HG02981 (cell line): ENCODE results near the gene TMEM132C.
A peak's percentile ranks its signal among the peaks of the same experiment; 100 is the strongest.
"Not testable (repeated sequence)": the region's sequence is repeated elsewhere in the genome, so short reads cannot be mapped to it uniquely, and the experiment has no call there.

Experiments
- ATAC-seq: cut with Tn5 transposase; IDR thresholded peaks from one replicate; pipeline ENCODE4 v1.9.1; 2021; ENCODE audit warnings: mild to moderate bottlenecking, moderate library complexity; ENCODE audit not compliant: unreplicated experiment

The TMEM132C gene

DNA sequence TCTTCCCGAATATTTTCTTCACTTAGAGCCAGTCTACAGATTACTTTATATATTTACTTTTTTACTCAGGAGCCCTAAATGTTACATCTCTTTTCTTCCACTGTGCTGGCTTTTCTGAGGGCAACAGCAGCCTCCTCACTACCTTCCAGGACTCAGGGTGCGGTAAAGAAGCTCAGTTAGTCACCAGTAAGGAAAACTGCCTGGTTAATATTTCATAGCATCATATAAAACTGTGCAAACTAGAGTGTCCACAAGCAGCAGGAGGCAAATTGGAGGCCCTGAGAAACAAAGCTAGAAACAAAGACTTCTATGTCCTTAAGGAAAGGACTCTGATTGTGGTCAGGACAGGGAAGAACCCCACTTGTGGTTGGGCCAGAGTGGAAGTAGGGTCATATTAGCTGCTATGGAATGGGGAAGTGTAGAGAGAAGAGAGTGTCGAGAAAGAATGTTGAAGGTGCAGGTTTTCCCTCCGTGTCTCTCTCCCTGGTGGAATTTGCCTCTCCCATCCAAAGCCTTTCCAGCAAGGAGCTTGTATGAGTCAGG lies 336.7 kb downstream of the TMEM132C start:
- ATAC-seq = no peak

DNA sequence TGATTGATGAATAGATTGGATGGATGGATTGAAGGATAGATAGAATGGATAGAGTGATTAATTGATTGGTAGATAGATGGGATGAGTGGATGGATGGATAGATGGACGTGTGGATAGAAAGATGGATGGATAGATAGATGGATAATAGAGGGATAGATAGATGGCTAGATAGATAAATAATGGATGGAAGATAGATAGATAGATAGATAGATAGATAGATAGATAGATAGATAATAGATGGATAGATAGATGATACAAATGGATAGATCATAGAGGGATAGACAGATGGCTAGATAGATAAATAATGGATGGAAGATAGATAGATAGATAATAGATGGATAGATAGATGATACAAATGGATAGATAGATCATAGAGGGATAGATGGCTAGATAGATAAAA lies 337.2 kb downstream of the TMEM132C start:
- not testable (repeated sequence) for ATAC-seq

DNA sequence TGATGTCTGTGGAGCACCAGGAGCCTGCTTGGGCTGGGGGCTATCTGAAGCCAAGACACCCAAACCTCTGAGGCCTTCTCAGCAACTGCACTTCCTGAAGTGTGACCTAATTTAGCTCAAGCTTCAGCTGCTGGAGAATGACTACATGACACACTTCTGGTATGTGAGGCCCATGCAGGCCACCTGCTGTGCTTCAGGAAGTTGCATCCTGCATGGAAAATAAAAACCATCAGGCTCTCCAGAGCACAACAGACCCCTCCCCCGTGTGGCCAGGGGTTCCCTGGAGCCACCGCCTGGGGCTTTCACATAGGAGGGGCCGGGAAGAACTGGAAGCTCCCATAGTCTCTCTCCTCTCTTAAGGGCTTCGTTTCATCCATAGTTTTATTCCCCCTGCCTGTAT lies 339.1 kb downstream of the TMEM132C start:
- no peak for ATAC-seq

DNA sequence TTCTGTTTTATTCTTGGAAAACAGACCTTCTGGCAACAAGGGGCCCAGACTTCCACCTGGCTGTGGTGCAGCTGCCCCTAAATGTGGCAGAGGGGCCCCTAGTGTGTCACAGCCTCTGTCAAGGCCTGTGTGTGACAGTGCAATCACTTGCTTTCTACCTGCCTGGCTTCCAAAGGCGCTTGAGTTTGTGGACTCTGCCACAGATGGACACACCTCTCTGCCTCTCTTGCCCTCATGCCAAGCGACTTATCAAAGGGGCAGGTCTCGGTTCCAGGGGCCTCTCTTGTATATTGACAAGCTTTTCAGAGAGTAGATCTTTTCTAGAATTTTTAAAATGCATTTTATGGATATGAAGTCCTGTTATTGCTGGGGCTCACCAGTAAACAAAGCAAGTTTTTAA lies 339.6 kb downstream of the TMEM132C start:
- ATAC-seq = no peak

DNA sequence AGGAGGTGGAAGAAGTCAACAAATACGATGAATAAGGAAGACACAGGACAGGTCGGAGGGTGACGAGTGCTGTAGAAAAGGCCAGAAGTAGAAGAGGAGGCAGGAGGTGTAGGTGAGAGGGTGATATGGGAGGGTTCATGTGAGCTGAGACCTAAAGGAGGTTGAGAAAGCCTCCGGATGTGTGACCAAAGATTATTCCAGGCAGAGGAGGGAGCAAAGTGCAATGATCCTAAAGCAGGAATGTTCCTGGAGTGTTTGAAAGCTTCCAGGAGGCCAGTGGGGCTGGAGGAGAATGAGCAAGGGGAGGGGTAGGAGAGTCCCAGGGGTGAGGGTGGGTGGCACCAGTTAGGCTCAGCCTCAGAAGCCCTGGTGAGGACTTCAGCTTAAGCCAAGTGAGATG lies 340.0 kb downstream of the TMEM132C start:
- ATAC-seq = no peak

DNA sequence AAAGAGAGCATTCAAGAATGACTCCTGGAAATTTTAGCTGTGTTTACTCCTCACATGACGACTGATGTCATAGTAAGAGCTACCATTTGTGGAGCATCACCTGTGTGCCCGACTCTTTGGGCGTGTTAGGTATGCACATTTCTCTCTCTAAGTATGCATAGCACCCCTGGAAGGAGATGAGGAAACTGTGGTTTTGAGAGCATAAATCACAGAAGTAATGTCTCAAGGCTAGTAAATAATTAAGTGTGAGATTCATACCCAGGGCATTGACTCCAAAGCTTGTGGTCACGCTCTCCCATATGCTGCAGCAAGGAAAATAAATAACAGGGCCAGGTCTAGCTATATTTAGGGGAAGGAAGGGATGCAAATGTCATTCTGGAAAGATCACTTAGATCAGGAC lies 340.7 kb downstream of the TMEM132C start:
- no peak for ATAC-seq

DNA sequence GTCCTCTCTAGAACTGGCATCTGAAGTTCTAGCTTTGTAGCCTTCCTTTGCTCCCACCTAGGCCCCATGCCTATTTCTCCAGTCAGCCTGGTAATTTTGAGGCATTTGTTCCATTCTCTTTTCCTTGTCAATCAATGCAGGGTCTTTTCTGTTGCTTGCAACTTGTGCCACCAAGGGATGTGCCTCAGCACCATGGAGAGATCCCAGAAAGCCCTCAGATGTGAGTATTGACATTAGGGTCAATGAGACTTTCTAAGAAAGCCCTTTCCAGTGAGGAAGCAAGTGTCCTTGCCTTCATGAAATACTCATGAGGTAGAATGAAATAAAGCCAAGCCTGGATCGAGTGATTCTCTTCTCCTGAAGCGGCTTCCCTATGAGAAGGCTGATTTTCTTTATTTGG lies 342.9 kb downstream of the TMEM132C start:
- ATAC-seq = no peak

DNA sequence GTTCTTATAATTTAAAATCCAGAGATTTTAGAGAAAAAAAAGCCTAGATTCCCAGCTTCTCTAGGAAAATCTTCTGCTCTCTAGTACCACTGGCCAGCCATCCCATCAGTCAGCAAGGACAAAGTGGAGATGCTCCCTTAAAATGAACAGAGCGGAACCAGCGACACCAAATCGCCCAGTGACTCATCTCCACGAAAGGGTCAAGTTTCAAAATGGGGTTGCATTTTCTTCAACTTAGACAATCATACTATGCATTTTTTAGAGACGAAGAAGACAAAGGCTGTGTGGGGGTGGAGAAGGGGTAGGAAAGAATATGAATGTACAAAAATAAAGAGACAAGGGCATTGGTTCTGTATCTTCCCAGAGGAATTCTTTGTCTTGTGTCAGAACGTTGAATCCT lies 344.8 kb downstream of the TMEM132C start:
- ATAC-seq = no peak

DNA sequence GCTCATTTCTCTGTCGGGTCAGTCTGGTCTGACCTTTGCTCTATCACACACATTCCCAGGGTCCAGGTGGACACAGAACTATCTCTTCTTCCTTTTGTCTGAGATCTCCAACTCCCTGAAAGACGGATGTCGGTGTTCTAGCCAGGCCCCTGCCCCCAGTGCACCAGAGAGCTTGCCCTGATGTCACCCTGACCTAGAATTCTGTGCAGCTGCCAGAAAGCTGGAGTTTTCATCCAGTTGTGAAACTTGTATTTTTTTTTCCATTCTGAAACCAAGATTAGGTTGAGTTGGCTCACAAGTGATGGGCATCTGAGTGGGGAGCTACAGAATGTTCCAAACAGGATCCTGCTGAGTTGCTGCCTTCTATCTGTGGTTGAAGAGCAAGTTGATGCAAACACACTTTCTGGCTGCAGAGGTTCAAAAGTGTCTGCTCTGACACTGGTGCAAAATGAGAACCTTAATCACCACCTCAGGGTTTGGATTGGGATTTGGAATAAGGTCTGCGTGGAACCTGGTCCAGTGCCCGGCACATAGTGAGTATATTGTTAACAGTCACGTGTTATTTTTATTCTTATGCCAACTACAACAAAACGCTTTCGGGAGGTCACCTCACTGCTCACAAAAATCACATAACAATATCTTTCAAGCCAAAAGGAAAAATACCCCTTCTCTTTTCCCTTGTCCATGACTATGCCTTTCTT lies 345.3 kb downstream of the TMEM132C start:
- ATAC-seq = no peak

DNA sequence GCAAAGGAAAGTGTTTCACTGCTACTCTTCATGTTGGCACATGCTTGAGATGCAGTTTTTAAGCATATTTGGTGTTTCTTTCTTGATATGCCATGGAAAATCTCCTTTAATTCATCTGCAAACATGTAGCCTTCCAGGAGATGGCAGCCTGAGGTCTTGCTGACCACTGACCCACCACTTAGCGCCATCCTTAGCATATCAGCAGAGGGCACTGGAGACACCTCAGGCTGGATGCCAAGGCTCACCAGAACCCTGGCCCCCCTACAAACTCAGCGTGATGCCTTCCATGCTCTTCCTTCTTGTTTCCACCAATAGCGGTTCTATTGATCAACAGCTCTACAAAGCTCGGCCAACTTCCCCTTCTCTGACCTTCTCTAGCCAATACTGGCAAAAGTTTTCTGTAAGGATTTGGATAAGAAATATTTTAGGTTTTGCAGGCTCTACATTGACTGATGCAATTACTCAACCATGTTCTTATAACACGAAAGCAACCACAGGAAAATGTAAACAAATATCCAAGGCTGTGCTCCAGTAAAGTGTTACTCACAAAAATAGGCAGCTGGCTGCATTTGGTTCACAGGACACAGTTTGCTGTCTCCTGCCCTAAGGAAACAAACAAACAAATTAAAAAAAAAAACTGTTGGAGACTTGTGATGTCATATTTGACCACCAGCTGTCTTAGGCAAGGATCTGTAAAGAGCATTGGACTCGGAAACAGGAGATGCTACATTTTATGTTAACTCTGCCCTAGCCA lies 347.0 kb downstream of the TMEM132C start:
- ATAC-seq = no peak

DNA sequence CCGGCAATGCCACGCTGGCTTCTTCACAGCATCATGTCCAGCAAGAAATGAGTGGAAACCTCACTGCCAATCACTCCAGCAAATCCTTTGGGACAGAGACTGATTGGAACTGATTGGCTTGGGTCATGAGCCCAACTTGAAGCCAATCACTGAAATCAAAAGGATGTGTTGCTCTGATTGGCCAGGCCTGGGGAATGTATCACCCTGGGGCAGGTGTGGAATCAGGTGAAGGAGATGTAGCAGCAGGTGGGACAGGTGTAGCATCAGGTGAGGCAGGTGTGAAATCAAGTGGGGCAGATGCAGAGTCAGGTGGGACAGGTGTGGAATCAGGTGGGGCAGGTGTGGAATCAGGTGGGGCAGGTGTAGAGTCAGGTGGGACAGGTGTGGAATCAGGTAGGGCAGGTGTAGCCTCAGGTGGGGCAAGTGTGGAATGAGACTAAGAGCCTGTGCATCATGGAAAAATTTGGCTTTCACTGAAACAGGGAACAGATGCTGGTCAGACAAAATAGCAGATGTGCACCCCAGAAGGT lies 350.4 kb downstream of the TMEM132C start:
- ATAC-seq = no peak

DNA sequence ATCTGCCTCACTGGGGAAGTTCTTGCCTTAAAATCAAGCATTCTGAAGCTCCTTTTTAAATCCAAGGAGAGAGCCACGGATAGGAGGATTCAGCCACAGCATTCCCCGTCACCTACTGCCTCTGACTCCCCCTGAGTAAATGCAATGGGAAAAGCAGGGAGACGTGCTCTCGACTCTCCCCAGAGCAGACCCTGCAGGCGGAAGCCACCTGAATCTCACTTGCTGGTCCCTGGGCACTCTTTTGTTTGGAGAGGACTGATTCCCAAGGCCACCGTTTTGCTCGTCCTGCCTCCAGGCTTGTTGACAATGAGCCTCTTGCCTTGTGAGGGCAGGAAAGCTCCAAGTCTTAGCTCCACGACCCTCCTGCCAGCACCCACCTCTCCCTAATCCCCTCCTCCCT lies 352.3 kb downstream of the TMEM132C start:
- ATAC-seq = no peak

DNA sequence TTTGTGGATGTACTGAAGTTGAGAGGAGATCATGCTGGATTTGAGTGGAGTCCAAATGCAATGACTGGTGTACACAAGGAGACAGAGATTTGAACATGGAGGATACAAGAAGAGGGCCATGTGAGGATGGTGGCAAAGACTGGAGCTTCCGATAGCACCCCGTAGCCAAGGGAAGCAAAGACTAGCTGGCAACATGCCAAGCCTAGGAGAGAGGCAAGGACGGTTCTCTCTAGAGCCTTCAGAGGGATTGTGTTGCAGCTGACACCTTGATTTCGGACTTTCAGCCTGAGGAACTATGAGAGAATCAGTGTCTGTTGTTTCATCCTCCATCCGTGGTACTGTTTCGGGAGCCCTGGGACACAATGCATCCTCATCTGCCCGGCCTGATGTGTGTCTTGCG lies 354.3 kb downstream of the TMEM132C start:
- ATAC-seq = no peak

DNA sequence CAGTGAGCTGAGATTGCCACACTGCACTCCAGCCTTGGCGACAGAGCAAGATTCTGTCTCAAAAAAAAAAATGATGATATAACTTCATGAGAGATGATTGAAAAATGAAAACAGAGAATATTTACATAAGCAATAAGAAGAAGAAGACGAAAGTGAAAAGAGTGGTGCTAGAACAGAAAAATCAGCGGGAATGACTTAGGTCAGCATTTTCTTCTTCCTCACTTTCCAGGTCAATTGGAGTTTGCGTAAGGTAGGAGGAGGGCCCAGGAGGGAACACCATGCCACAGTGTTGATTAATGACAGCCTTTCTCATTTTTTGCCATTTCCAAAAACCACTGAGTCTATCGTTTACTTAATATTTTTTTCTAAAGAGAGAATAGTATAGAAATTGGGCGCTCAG lies 356.8 kb downstream of the TMEM132C start:
- ATAC-seq = no peak

DNA sequence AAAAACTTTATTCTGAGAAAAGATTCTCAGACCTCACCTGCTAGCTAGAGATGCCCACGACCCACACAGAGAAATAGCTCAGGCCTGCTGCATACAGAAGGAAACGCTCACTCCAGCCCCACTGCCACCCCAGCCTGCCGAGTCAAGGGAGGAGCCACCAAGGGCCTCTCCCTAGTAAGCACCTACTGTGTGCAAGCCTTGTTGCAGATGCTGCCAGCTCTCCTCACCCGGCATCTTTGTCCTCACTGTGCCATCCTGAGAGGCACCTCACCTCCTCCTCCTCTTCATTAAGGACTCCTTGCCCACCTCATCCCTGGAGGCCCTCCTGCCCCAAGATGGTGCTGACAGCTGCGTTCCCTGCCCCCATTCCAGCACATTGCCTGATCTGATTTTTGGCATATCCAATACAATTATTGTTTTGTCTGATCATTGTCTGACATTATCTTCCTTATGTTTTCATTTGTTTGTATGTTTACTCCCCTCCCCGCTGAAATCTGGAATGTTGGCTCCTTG lies 359.9 kb downstream of the TMEM132C start:
- ATAC-seq = no peak

DNA sequence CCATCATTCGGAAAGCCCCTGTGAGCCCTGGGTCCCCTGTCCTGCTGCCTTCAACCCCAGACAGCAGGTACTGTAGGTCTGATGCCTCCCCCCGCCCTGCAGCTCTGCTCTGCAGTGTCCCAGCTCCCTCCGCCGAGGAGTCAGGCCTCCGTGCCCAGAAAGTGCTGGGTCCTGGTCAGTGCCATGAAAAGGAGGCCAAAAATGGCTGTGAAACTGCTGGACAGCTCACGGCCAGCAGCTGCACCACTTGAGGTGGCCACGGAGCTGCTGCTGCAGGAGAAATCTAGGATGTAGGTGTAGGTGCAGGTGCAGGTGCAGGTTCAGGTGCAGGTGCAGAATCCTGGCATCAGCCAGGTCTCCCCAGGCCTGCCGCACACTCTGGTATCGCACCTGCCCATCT lies 360.7 kb downstream of the TMEM132C start:
- ATAC-seq = no peak

DNA sequence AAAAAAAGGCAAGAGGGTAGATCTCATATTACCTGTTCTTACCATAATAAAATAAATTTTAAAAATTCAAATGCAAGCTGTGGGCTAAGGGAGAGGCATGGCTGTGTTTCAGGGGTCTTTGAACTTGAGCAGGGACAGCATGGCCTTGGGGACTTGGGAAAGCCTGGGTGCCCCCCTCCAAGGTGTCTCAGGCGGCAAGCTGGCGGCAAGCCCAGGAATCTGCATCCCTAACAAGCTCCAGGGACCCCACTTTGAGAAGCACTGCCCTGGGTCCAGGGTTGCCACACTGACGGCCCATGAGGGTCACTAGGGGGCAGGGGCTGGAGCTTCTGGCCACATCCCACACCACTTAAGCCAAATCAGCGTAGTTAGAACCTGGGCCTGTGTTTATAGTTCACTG lies 363.0 kb downstream of the TMEM132C start:
- no peak for ATAC-seq

DNA sequence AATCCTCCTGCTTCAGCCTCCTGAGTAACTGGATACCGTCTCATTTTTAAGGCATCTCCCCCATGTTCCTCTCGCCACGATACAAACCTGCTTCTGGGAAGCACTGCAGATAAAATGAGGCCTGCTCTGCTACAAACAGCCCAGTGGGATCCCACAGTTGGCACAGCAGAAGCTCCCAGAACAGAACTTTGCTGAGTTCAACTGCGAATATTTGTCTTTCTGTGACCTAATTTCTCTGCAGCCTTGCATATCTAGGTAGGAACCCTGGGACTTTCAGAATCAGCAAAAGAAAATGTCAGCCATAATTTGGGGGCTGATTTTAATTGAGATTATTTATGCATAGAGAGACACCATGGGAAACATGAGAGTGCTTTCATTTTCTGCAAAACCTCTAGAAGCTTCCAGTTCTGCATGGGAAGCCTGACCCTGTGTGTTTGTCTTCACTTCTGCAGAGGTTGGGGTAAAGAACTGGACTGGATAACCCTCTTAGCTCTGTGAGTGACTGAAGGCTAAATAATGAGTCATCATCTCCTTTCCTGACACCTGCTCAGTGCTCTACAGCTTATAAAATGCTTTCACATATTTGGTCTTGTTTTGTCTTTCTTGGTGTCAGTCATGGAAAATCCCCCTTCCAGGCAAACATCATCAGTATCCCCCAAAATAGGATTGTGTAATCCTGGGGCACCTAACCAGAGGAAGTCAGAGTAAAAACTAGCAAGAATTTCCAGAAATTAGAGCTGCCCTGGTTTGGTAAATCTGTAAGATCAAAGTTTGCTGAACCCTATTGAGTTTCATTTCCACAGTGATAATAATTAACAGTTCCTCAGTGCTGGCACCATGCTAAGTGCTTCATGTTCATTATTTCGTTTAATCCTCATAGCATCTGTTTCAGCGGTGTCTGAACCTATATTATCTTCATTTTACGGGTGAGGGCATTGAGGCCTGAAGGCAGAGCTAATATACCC lies 371.0 kb downstream of the TMEM132C start:
- peak; percentile 98 for ATAC-seq

DNA sequence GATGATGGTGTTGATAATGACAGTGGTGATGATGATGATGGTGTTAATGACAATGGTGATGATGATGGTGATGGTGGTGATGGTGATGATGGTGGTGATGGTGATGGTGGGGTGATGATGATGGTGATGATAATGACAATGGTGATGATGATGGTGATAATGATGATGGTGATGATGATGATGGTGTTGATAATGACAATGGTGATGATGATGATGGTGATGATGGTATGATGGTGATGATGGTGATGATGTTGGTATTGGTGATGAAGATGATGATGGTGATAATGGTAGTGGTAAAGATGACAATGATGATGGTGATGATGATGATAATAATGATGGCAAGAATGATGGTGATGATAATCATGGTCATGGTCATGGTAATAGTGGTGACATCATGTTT lies 372.1 kb downstream of the TMEM132C start:
- no peak for ATAC-seq

DNA sequence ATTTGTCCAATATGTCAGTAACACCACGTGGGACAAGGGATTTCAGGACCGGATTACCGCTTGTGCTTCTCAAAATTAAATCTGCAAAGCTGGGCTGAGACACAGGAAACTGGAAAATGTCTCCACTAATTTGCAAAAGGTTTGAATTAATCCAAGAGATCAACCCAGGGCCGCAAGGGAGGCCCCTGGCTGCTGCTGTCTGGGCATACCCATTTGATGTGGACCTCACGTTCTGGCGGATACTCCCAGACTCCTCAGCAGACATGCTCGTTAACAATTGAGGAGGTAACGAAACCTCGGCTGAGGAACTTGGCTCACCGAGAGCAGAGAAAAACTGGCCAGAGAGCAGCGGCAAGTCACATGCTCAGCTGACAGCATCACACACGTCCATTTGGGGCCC lies 376.2 kb downstream of the TMEM132C start:
- no peak for ATAC-seq
